HCT116 (cell line): Measurements from ENCODE around the gene THEM4. TPM values are rescaled to one million over a fixed set of nuclear protein-coding genes. Genes with fewer than 3 reads are reported as not detected.

Experiments
- ATAC-seq: fragments of 200-7000 bp; cut with Tn5 transposase; 2 replicates; pipeline ENCODE4 v1.9.1; 2020; ENCODE audit warnings: mild to moderate bottlenecking, moderate library complexity
- BruUV-seq: library from RNA; stranded (reverse); fragments of 400-500 nt; replicated peaks from 2 replicates; lab custom pipeline; 2021; lab: Mats Ljungman, UMichigan
- CTCF ChIA-PET: fragments of 300-600 bp; sonication (Branson Sonifier 250); formaldehyde crosslinking; loops from one replicate; lab custom pipeline; 2021; ENCODE audit warnings: antibody characterized with exemption; lab: Charles Lee
- POLR2A ChIA-PET: fragments of 300-600, 350-600 bp; sonication (Branson Sonifier 250); formaldehyde crosslinking; loops from one replicate; lab custom pipeline; 2021; ENCODE audit warnings: antibody characterized with exemption; lab: Charles Lee
- RAD21 ChIA-PET, 2 experiments: fragments of 300-600 bp; sonication (Branson Sonifier 250); formaldehyde crosslinking; loops; one replicate each; lab custom pipeline; 2023; ENCODE audit warnings: low total read pairs in 2 of 2; ENCODE audit not compliant: uncharacterized antibody in 2 of 2, unreplicated experiment in 2 of 2, low non-redundant PET in 1 of 2; lab: Charles Lee
- DNase-seq: peaks from one replicate; pipeline ENCODE4 v3.0.0-alpha.2; 2010; ENCODE audit warnings: low read depth, low spot score
- H2AFZ ChIP-seq: fragments of 200-600 bp; shearing (Covaris generic), sonication (generic); 2 replicates; pipeline ENCODE4 v1.6.1; 2017; ENCODE audit warnings: low read depth, mixed run types, mixed read lengths, antibody characterized with exemption, low read length; ENCODE audit not compliant: poor library complexity, severe bottlenecking
- H3K27ac ChIP-seq: 2 replicates; pipeline ENCODE4 v1.5.1; 2012; ENCODE audit warnings: low read depth, low read length
- H3K27me3 ChIP-seq: fragments of 200-600 bp; sonication (generic); 2 replicates; pipeline ENCODE4 v1.6.1; 2016; ENCODE audit warnings: mixed run types, low read length, mixed read lengths; ENCODE audit not compliant: insufficient read depth
- H3K36me3 ChIP-seq, 2 experiments: fragments of 200-500 bp in 1 of 2; fragments of 200-600 bp in 1 of 2; sonication (Bioruptor generic) in 1 of 2; sonication (generic) in 1 of 2; 2 replicates each; pipeline versions ENCODE4 v1.5.1 to v1.6.1; 2014 to 2016; ENCODE audit warnings: low read length in 2 of 2, inconsistent platforms in 1 of 2, mixed read lengths in 1 of 2, mixed run types in 1 of 2; ENCODE audit not compliant: insufficient read depth in 2 of 2, control insufficient read depth in 1 of 2
- H3K4me1 ChIP-seq, 2 experiments: fragments of 200-600 bp in 1 of 2; sonication (generic) in 1 of 2; 2 replicates each; pipeline versions ENCODE4 v1.5.1 to v1.6.1; 2012 to 2017; ENCODE audit warnings: low read length in 2 of 2, inconsistent platforms in 1 of 2, mild to moderate bottlenecking in 1 of 2, mixed read lengths in 1 of 2, mixed run types in 1 of 2, moderate library complexity in 1 of 2; ENCODE audit not compliant: insufficient read depth in 2 of 2, control insufficient read depth in 1 of 2
- H3K4me2 ChIP-seq: fragments of 200-600 bp; sonication (generic); 2 replicates; pipeline ENCODE4 v1.6.1; 2017; ENCODE audit warnings: mixed run types, low read length, mixed read lengths
- H3K4me3 ChIP-seq, 2 experiments: fragments of 200-600 bp in 1 of 2; sonication (generic) in 1 of 2; replicated peaks in 1 of 2; 2 replicates each; pipeline ENCODE4 v1.5.1; 2011 to 2016; ENCODE audit warnings: low read length in 2 of 2, control low read depth in 1 of 2, low read depth in 1 of 2, mild to moderate bottlenecking in 1 of 2, mixed read lengths in 1 of 2, mixed run types in 1 of 2
- H3K79me2 ChIP-seq: fragments of 200-600 bp; sonication (generic); 2 replicates; pipeline ENCODE4 v1.6.1; 2017; ENCODE audit warnings: mild to moderate bottlenecking, mixed run types, low read length, moderate library complexity, mixed read lengths; ENCODE audit not compliant: insufficient read depth
- H3K9ac ChIP-seq: fragments of 200-600 bp; sonication (generic); 2 replicates; pipeline ENCODE4 v1.6.1; 2016; ENCODE audit warnings: low read length, mixed read lengths
- H3K9me2 ChIP-seq: fragments of 200-600 bp; sonication (generic), shearing (Covaris generic); 2 replicates; pipeline ENCODE4 v1.6.1; 2017; ENCODE audit warnings: mixed run types, mild to moderate bottlenecking, moderate library complexity; ENCODE audit not compliant: insufficient read depth
- H3K9me3 ChIP-seq, 2 experiments: fragments of 200-500 bp in 1 of 2; fragments of 200-600 bp in 1 of 2; sonication (Bioruptor generic) in 1 of 2; sonication (generic) in 1 of 2; 2 replicates each; pipeline ENCODE4 v1.6.1; 2014 to 2017; ENCODE audit warnings: low read length in 2 of 2, mixed read lengths in 2 of 2, inconsistent platforms in 1 of 2, low read depth in 1 of 2, mild to moderate bottlenecking in 1 of 2, mixed run types in 1 of 2, moderate library complexity in 1 of 2; ENCODE audit not compliant: control insufficient read depth in 1 of 2, insufficient read depth in 1 of 2
- H4K20me1 ChIP-seq: fragments of 200-600 bp; sonication (generic), shearing (Covaris generic); 2 replicates; pipeline ENCODE4 v1.6.1; 2017; ENCODE audit warnings: mixed run types, mild to moderate bottlenecking, moderate library complexity; ENCODE audit not compliant: insufficient read depth
- FOSL1 ChIP-seq: IDR thresholded peaks from 2 replicates; pipeline ENCODE4 v1.6.1; 2012; ENCODE audit warnings: low read depth
- POLR2A ChIP-seq: IDR thresholded peaks from 2 replicates; pipeline ENCODE4 v1.7.0; 2011; ENCODE audit warnings: borderline replicate concordance; ENCODE audit not compliant: insufficient read depth, insufficient read length; ENCODE audit errors: extremely low read depth
- RAD21 ChIP-seq: IDR thresholded peaks from 2 replicates; pipeline ENCODE4 v1.6.1; 2012; ENCODE audit warnings: low read depth, mild to moderate bottlenecking
- SP1 ChIP-seq: IDR thresholded peaks from 2 replicates; pipeline ENCODE4 v1.6.1; 2012; ENCODE audit warnings: low read depth
- YY1 ChIP-seq: IDR thresholded peaks from 2 replicates; pipeline ENCODE4 v1.6.1; 2011; ENCODE audit warnings: low read length, low read depth, moderate library complexity, mild to moderate bottlenecking; ENCODE audit not compliant: insufficient replicate concordance; ENCODE audit errors: extremely low read depth
- ZBTB33 ChIP-seq: IDR thresholded peaks from 2 replicates; pipeline ENCODE4 v1.6.1; 2011; ENCODE audit warnings: mild to moderate bottlenecking, low read length, moderate library complexity; ENCODE audit not compliant: insufficient replicate concordance; ENCODE audit errors: extremely low read depth
- intact Hi-C: fragments of 100-400 bp; cut with micrococcal nuclease; formaldehyde crosslinking; loops from 2 replicates; pipeline ENCODE4 v1.10.0; 2022
- total RNA-seq: library from RNA; stranded (reverse); gene quantifications from one replicate; pipeline ENCODE4 v1.2.1, GENCODE V29; 2021; ENCODE audit not compliant: unreplicated experiment
- TF ChIP-seq, protein P1 (sequence below), 3 experiments: fragments of 200-600 bp in 1 of 3; sonication (generic) in 1 of 3; IDR thresholded peaks in 2 of 3; conservative IDR thresholded peaks in 1 of 3; 2 replicates each; pipeline ENCODE4 v1.5.1; 2012 to 2017; ENCODE audit warnings: low read depth in 2 of 3, low read length in 2 of 3, antibody characterized with exemption in 1 of 3, borderline replicate concordance in 1 of 3, control low read depth in 1 of 3, mild to moderate bottlenecking in 1 of 3, mixed read lengths in 1 of 3, mixed run types in 1 of 3, moderate library complexity in 1 of 3; ENCODE audit not compliant: insufficient read depth in 1 of 3
- TF ChIP-seq, protein P2 (sequence below): IDR thresholded peaks from 2 replicates; pipeline ENCODE4 v1.6.1; 2012; ENCODE audit warnings: low read depth

Gene THEM4
- total RNA-seq, 1 experiment from 2014 or later = 17.0 TPM

DNA sequence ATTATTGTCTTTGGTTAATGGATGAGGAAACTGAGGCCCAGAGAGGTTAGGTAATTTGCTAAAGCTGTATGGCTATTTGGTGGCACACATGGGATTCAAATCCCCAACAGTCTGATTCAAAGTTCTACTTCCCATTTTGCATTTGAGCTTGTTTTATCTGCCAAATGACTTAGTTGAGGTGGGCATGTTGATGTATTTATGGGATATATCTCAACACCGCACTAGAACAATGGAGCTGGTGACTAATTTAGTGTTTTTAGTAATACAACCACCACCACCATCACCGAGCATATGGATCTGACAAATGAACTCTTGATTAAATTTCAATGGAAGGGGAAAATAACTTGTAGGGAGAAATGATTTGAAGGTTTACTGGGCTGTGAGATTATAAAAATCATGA lies 26.8 kb downstream of the THEM4 start (continued):
- no peak for TF ChIP-seq POLR2A

GRCh38 chr1:151881479-151881878 lies 27.8 kb downstream of the THEM4 start:
- CTCF ChIA-PET = interaction anchor here (0.8 to 1.6 kb wide), 3 partner anchors 18 to 52 kb away, joined by 3 to 4 read pairs (median 3); no protein-coding TSS in a partner anchor
- no peak overlapping the region for H3K4me2 ChIP-seq
- no peaks in the 10 kb centered on the region for H3K79me2 ChIP-seq
- no peaks in the 10 kb centered on the region for H3K4me1 ChIP-seq
- H3K9me2 ChIP-seq = no peaks in the 10 kb centered on the region
- no peak overlapping the region for H3K9ac ChIP-seq
- no peaks in the 10 kb centered on the region for H3K9me3 ChIP-seq
- TF ChIP-seq, protein P1, sequence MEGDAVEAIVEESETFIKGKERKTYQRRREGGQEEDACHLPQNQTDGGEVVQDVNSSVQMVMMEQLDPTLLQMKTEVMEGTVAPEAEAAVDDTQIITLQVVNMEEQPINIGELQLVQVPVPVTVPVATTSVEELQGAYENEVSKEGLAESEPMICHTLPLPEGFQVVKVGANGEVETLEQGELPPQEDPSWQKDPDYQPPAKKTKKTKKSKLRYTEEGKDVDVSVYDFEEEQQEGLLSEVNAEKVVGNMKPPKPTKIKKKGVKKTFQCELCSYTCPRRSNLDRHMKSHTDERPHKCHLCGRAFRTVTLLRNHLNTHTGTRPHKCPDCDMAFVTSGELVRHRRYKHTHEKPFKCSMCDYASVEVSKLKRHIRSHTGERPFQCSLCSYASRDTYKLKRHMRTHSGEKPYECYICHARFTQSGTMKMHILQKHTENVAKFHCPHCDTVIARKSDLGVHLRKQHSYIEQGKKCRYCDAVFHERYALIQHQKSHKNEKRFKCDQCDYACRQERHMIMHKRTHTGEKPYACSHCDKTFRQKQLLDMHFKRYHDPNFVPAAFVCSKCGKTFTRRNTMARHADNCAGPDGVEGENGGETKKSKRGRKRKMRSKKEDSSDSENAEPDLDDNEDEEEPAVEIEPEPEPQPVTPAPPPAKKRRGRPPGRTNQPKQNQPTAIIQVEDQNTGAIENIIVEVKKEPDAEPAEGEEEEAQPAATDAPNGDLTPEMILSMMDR (IDR thresholded peaks at IDR 0.05 in 2 of 3, conservative IDR thresholded peaks at IDR 0.05 in 1 of 3; ENCODE audit: borderline replicate concordance in 1 of 3, insufficient read depth in 1 of 3, low read depth in 2 of 3, low read length in 2 of 3) = peak in 1 of 3 experiments; percentile 19; a peak in 1 of 6 replicates
- TF ChIP-seq RAD21 = peak; percentile 52
- no peak for TF ChIP-seq YY1
- TF ChIP-seq, protein P2, sequence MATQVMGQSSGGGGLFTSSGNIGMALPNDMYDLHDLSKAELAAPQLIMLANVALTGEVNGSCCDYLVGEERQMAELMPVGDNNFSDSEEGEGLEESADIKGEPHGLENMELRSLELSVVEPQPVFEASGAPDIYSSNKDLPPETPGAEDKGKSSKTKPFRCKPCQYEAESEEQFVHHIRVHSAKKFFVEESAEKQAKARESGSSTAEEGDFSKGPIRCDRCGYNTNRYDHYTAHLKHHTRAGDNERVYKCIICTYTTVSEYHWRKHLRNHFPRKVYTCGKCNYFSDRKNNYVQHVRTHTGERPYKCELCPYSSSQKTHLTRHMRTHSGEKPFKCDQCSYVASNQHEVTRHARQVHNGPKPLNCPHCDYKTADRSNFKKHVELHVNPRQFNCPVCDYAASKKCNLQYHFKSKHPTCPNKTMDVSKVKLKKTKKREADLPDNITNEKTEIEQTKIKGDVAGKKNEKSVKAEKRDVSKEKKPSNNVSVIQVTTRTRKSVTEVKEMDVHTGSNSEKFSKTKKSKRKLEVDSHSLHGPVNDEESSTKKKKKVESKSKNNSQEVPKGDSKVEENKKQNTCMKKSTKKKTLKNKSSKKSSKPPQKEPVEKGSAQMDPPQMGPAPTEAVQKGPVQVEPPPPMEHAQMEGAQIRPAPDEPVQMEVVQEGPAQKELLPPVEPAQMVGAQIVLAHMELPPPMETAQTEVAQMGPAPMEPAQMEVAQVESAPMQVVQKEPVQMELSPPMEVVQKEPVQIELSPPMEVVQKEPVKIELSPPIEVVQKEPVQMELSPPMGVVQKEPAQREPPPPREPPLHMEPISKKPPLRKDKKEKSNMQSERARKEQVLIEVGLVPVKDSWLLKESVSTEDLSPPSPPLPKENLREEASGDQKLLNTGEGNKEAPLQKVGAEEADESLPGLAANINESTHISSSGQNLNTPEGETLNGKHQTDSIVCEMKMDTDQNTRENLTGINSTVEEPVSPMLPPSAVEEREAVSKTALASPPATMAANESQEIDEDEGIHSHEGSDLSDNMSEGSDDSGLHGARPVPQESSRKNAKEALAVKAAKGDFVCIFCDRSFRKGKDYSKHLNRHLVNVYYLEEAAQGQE = no peak
- TF ChIP-seq ZBTB33 = no peak
- TF ChIP-seq POLR2A = no peak
- TF ChIP-seq FOSL1 = no peak
- no peak for TF ChIP-seq SP1
- ATAC-seq (no peak), DNase-seq (no peak)
- H3K36me3 ChIP-seq = 0 out of 4 replicates have a peak, but pooled peaks cover 0 to 9% of the 10 kb centered on the region in 2 experiments
- POLR2A ChIA-PET = interaction anchor here (0.9 kb wide), 1 partner anchor 28 kb away, joined by 3 read pairs; the partner anchor contains the start of gene THEM4
- no peak overlapping the region for H3K4me3 ChIP-seq
- no peak overlapping the region for H3K27ac ChIP-seq
- BruUV-seq = no TSS peak
- H3K27me3 ChIP-seq = no peaks in the 10 kb centered on the region
- intact Hi-C loops = no loop called here
- no peaks in the 10 kb centered on the region; the same call in 1 of the 2 replicates for H4K20me1 ChIP-seq
- RAD21 ChIA-PET = no interaction called here
- no peak overlapping the region for H2AFZ ChIP-seq
